Lung microvascular endothelial cell (primary cell): Measurements from ENCODE around the gene ABCB4. TPM values are rescaled to one million over a fixed set of nuclear protein-coding genes. Genes with fewer than 3 reads are reported as not detected.

Experiments used
- total RNA-seq: library from RNA; depleted of rRNA; stranded (reverse); fragments of >200 nt; gene quantifications from 2 replicates; pipeline ENCODE4 v1.2.1, GENCODE V29; 2014

ABCB4 gene
- total RNA-seq, 1 donor from 2014 or later, result not detected

Other genes with a start within 250 kb of the ABCB4 start
- 2.2 and 3.5 TPM in 2 replicates for gene CROT, start 130.0 kb downstream of the ABCB4 start, total RNA-seq
- 0.20 and 1.3 TPM in 2 replicates for gene ABCB1, start 125.2 kb upstream of the ABCB4 start, total RNA-seq
- 0.20 and 0.44 TPM in 2 replicates for gene RUNDC3B, start 152.7 kb upstream of the ABCB4 start, total RNA-seq